ENCODE measurements around the gene GSG1L.

The GSG1L gene

DNA sequence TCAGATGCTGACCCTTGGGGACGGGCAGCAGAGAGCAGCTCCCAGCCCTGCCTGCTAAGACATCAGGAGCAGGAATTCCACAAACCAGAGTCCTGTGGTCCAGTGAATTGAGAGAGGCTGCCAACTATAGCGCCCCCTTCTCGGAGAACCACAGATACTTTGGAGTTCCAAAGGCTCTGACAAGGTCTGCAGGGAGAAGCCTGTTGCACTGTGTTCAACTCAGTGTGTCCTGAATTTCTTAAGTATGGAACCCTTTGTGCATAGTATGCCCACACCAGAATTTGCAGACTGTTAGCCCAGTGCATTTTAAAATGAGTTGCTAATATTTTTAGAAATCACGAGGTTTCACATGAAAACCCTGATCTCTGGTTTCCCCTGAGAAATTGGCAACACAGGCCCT, 290.2 kb downstream of the GSG1L start:
- no peak overlapping the region for H3K4me3 ChIP-seq (ENCODE audit: low read length)
- no peak for DNase-seq (ENCODE audit: low read depth)

DNA sequence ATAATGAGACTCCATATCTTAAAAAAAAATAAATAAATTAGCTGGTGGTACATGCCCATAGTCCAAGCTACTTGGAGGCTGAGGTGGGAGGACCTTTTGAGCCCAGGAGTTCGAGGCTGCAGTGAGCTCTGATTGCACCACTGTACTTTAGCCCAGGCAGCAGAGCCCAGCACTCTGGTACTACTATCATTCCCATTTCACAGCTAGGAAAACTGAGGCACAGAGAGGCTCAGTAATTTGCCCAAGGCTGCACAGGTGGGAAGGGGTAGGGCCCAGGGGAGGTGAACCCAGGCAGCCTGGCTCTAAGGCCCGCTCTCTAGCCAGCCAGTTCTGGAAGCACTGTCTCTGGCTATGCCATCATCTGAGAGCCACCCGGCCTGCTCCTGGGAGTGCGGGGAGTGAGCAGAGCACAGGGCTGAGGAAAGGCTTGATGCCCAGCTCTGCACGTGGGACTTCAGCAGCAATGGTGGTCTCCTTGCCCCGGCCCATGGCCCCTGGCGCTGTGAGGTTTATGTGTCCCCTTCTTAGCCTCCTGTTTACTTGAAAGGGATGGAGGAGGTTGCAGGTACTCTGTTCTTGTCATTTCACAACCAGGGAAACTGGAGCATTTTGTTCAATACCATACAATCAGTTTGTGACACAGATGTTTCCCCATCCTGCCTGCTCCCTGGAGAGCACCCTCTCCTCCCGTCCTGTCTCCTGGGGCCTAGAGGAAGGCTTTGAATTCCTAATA, 291.3 kb downstream of the GSG1L start:
- Histone ChIP-seq H3K9me3 (ENCODE audit: control insufficient read depth, low read length) (no peaks in the 10 kb centered on the region), H3K9ac (ENCODE audit: low read length) (no peak overlapping the region), H3K4me1 (ENCODE audit: control insufficient read depth, insufficient read depth, low read length) (no peaks in the 10 kb centered on the region), H3K4me3 (ENCODE audit: low read length) (no peak overlapping the region), H3K27me3 (replicated peaks; ENCODE audit: control insufficient read depth, insufficient read depth, low read length) (no peaks in the 10 kb centered on the region), H3K36me3 (ENCODE audit: control insufficient read depth, insufficient read depth, low read length, severe bottlenecking) (peaks cover 9% of the 10 kb centered on the region)
- no peak for DNase-seq (ENCODE audit: low read depth)

More for the DNA sequence above, 290.2 kb downstream of the GSG1L start:
- no peak overlapping the region for H3K9ac ChIP-seq (ENCODE audit: low read length)
- H3K36me3 ChIP-seq (ENCODE audit: control insufficient read depth, insufficient read depth, low read length, severe bottlenecking) = peaks cover 9% of the 10 kb centered on the region
- H3K9me3 ChIP-seq (ENCODE audit: control insufficient read depth, low read length) = no peaks in the 10 kb centered on the region
- H3K4me1 ChIP-seq (ENCODE audit: control insufficient read depth, insufficient read depth, low read length) = no peaks in the 10 kb centered on the region
- no peaks in the 10 kb centered on the region for H3K27me3 ChIP-seq (replicated peaks; ENCODE audit: control insufficient read depth, insufficient read depth, low read length)

DNA sequence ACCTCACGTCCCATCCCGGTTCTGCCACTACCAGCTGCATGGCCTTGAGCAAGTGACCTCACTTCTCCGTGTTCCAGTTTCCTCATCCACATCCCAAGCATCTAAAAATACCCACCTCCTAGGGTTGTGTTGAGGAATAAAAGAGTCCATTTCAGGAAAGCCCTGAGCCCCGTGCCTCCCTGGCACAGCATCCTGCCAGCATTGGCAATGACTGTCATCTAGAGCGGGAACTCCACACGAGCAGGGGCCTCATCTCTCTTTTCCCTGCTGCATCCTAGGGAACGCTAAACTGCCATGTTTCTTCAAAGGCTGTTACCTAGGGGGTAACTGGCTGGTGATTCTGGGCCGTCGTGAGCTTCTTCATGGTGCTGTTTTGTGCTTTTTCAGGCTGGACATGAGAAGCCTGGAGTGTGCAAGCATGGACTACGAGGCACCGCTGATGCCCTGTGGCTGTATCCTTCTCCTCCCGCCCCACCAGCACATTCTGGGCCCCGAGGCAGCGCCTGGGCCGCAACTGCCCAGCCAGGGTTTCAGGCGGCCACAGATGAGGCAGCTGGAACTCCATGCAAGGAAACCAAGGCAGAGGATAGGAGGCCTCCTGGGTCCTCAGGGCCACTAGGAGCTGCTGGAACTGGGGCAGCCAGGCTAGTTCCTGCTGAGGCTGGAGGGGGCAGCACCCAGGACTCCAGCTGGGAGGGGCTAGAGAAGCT, 292.2 kb downstream of the GSG1L start:
- Histone ChIP-seq H3K9me3 (ENCODE audit: control insufficient read depth, low read length) (no peaks in the 10 kb centered on the region), H3K9ac (ENCODE audit: low read length) (no peak overlapping the region), H3K4me3 (ENCODE audit: low read length) (no peak overlapping the region), H3K4me1 (ENCODE audit: control insufficient read depth, insufficient read depth, low read length) (no peaks in the 10 kb centered on the region), H3K27me3 (replicated peaks; ENCODE audit: control insufficient read depth, insufficient read depth, low read length) (no peaks in the 10 kb centered on the region), H3K36me3 (ENCODE audit: control insufficient read depth, insufficient read depth, low read length, severe bottlenecking) (peaks cover 9% of the 10 kb centered on the region)
- no peak for DNase-seq (ENCODE audit: low read depth)

DNA sequence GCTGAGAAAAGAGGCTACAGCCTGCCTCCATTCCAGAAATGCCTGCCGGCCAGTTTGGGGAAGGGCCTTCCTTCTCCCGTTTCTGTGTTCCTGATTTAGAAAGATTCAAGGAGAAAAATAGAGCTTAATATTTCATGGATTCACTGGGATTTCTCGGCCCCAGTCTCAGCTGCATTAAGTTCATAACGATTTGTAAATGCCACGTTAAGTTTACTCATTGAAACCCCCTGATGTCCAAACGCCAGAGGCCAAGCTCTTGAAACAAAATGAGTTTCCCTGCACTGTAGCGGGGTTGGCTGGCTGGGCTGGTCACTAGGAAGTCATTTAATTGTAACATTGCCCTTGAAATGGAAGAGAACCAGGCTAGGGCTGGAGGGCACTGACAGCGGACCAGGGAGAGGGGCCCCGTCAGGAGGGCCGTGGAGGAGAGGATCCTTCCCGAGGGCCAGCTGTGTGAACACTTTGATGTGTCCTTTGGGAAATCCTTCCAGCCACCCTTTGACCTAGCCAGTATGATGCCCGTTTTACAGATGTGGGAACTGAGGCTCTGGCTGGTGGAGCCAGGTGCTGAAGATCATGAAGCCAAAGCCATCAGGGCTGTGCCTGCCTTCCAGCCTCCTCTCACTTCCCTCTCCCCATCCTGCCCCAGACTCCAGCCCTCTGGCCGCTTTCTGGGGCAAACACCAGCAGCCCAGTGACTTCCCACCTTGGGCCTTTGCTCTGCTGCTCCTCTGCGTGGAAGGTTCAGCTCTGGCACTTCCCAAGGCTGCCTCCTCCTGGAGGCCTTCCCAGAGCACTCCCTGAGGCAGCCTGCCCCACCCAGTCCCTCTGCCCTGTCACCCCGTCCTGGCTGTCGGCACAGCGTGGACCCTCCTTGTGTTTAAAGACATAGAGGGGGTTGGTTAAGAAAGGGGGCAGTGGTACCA, 293.0 kb downstream of the GSG1L start:
- no peaks in the 10 kb centered on the region for H3K9me3 ChIP-seq (ENCODE audit: control insufficient read depth, low read length)
- peaks cover 9% of the 10 kb centered on the region for H3K36me3 ChIP-seq (ENCODE audit: control insufficient read depth, insufficient read depth, low read length, severe bottlenecking)
- DNase-seq (ENCODE audit: low read depth) = no peak
- H3K9ac ChIP-seq (ENCODE audit: low read length) = no peak overlapping the region
- H3K27me3 ChIP-seq (replicated peaks; ENCODE audit: control insufficient read depth, insufficient read depth, low read length) = no peaks in the 10 kb centered on the region
- no peaks in the 10 kb centered on the region for H3K4me1 ChIP-seq (ENCODE audit: control insufficient read depth, insufficient read depth, low read length)
- no peak overlapping the region for H3K4me3 ChIP-seq (ENCODE audit: low read length)

DNA sequence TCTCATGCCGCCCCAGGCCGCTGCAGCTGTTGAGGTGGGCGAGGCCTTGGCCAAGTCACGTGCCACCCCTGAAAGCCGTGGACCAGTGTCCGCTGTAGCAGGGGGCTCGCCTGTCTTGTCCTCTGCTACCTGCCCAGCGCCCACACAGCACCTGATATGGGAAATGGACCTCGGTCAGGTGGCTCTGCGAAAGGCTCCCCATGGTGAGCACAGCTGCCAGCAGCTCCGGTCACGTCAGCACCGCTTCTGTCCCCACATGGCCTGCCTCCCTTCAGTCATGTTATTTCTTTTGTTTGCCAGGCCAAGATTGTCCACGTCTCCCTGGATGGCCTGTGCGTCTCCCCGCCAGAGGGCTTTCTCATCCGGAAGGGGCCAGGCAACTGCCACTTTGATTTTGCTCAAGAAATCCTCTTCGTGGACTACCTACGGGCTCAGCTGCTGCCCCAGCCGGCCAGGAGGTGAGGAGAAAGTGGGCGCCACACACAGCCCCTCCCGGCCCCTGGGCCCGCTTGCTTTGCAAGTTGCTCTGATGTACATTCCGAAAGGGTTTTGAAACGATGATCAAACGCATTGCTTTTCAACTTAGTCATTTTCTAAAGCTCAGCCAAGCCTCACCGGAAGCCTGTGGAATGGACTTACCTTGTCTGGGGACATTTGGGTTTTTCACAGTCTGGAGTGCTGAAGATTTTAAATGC, 293.8 kb downstream of the GSG1L start:
- peaks cover 1% of the 10 kb centered on the region for H3K9me3 ChIP-seq (ENCODE audit: control insufficient read depth, low read length)
- H3K9ac ChIP-seq (ENCODE audit: low read length) = no peak overlapping the region
- no peaks in the 10 kb centered on the region for H3K27me3 ChIP-seq (replicated peaks; ENCODE audit: control insufficient read depth, insufficient read depth, low read length)
- H3K4me1 ChIP-seq (ENCODE audit: control insufficient read depth, insufficient read depth, low read length) = no peaks in the 10 kb centered on the region
- H3K36me3 ChIP-seq (ENCODE audit: control insufficient read depth, insufficient read depth, low read length, severe bottlenecking) = peaks cover 14% of the 10 kb centered on the region
- no peak overlapping the region for H3K4me3 ChIP-seq (ENCODE audit: low read length)
- peak; percentile 27 for DNase-seq (ENCODE audit: low read depth)

DNA sequence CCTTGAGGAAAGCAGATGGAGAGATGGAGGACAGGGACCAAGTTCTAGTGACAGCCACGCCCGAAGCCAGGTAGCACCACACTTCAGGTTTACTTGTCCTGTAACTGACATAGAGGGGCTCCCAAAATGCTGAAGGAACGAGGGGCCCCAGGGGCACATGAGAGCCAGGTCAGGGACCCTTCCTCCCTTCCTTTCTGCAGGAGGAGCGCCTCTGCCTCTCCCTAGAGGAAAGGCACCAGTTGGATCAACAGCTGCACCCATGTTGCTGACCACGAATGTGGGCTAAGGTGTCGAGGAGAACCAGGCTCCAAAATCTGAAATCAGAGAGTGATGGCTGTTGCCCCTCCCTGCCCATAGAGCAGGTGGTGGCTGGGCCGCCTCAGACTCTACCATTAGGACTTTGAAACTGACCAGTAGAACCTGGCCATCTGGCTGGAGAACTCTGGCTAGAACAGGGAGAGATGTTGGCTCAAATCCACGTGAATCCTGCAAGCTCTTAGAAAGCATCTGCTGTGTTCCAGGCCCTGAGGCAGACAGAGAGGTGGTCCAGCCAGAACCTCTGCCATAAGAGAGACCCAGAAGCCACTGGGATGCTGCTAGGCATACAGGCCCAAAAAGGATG, 294.8 kb downstream of the GSG1L start:
- H3K4me3 ChIP-seq (ENCODE audit: low read length) = no peak overlapping the region
- H3K27me3 ChIP-seq (replicated peaks; ENCODE audit: control insufficient read depth, insufficient read depth, low read length) = no peaks in the 10 kb centered on the region
- H3K4me1 ChIP-seq (ENCODE audit: control insufficient read depth, insufficient read depth, low read length) = no peaks in the 10 kb centered on the region
- no peak overlapping the region for H3K9ac ChIP-seq (ENCODE audit: low read length)
- no peak for DNase-seq (ENCODE audit: low read depth)
- peaks cover 20% of the 10 kb centered on the region for H3K36me3 ChIP-seq (ENCODE audit: control insufficient read depth, insufficient read depth, low read length, severe bottlenecking)
- peaks cover 11% of the 10 kb centered on the region for H3K9me3 ChIP-seq (ENCODE audit: control insufficient read depth, low read length)

DNA sequence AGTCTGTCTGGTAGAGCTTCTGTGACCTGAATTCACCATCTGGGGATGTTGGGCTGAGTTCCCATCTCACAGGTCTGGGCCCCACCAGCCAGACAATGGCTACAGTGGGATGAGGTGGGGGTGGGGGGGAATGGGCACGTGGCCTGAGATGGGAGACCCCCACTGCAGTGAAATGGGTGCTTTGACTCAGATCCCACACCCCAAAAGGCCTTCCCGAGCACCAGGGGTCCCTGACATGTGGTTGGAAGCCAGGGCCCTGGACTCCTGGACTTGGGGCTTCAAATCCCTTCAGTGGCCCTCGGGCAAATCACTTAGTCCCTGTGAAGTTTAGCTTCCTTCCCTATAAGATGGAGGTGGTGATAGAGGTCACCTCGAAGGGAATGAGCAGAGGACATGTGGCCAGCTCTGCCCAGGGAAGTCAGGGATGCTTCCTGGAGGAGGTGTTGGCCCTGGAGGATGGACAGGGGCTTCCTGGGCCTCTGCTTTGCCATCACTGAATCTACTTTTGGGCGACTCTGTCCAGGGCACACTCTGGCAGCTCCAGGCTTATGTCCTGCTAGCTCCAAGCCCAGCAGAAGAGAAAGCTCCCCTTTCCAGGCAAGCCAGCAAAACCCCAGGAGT, 295.4 kb downstream of the GSG1L start:
- Histone ChIP-seq H3K9ac (ENCODE audit: low read length) (no peak overlapping the region), H3K4me3 (ENCODE audit: low read length) (no peak overlapping the region), H3K4me1 (ENCODE audit: control insufficient read depth, insufficient read depth, low read length) (no peaks in the 10 kb centered on the region), H3K27me3 (replicated peaks; ENCODE audit: control insufficient read depth, insufficient read depth, low read length) (no peaks in the 10 kb centered on the region), H3K9me3 (ENCODE audit: control insufficient read depth, low read length) (peaks cover 11% of the 10 kb centered on the region), H3K36me3 (ENCODE audit: control insufficient read depth, insufficient read depth, low read length, severe bottlenecking) (peaks cover 18% of the 10 kb centered on the region)
- no peak for DNase-seq (ENCODE audit: low read depth)

DNA sequence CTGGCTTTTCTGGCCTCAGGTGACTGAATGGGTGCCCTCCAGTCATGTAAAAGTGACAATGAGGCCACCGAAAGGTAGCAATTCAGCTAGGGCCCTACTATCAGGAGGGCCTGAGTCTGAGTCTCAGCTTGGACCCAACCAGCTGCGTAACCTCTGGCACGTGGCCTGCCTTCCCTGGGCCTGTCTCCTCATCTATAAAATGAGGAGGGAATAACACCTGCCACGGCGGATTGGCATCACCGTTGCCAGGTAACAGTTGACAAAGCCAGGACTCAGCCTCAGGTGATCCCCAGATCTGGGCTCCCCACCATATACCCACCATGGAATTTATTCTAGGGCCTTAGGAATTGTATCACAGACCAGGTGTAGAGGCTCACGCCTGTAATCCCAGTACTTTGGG, 296.4 kb downstream of the GSG1L start:
- Histone ChIP-seq H3K9me3 (ENCODE audit: control insufficient read depth, low read length) (peaks cover 11% of the 10 kb centered on the region), H3K9ac (ENCODE audit: low read length) (no peak overlapping the region), H3K27me3 (replicated peaks; ENCODE audit: control insufficient read depth, insufficient read depth, low read length) (no peaks in the 10 kb centered on the region), H3K4me3 (ENCODE audit: low read length) (no peak overlapping the region), H3K4me1 (ENCODE audit: control insufficient read depth, insufficient read depth, low read length) (peaks cover 5% of the 10 kb centered on the region), H3K36me3 (ENCODE audit: control insufficient read depth, insufficient read depth, low read length, severe bottlenecking) (peaks cover 20% of the 10 kb centered on the region)
- DNase-seq (ENCODE audit: low read depth) = no peak

DNA sequence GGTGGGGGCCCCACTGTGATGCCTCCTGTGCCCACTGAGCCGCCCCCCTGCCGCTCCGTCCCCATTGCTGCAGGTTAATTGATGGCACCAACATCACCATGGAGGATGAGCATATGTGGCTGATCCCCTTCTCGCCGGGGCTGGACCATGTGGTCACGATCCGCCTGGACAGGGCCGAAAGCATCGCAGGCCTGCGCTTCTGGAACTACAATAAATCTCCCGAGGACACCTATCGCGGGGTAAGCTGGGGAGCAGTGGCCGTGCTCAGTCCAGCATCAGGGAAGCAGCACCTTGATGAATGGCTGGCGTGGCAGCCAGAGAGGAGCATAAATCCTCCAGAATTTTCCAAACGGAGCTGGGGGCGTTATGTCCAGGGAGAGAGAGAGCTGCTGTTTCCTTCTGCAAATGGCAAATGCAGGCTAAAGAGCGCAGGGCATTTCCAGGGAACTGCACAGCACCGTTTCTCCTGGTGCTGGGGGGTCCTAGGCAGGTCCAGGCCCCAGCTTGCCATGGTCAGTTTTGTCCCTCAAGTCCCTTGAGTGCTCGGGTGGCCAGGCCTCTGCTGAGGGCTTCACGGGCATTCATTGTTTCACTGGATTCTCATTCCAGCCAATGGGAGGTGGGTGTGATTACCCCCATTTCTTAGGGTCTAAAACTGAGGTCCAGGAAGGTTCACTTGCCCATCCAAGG, 297.1 kb downstream of the GSG1L start:
- Histone ChIP-seq H3K27me3 (replicated peaks; ENCODE audit: control insufficient read depth, insufficient read depth, low read length) (no peaks in the 10 kb centered on the region), H3K4me1 (ENCODE audit: control insufficient read depth, insufficient read depth, low read length) (peaks cover 12% of the 10 kb centered on the region), H3K4me3 (ENCODE audit: low read length) (no peak overlapping the region), H3K9ac (ENCODE audit: low read length) (no peak overlapping the region), H3K36me3 (ENCODE audit: control insufficient read depth, insufficient read depth, low read length, severe bottlenecking) (peaks cover 21% of the 10 kb centered on the region), H3K9me3 (ENCODE audit: control insufficient read depth, low read length) (peaks cover 11% of the 10 kb centered on the region)
- no peak for DNase-seq (ENCODE audit: low read depth)
